ENCODE measurements around the gene ASMTL.

Gene ASMTL

DNA sequence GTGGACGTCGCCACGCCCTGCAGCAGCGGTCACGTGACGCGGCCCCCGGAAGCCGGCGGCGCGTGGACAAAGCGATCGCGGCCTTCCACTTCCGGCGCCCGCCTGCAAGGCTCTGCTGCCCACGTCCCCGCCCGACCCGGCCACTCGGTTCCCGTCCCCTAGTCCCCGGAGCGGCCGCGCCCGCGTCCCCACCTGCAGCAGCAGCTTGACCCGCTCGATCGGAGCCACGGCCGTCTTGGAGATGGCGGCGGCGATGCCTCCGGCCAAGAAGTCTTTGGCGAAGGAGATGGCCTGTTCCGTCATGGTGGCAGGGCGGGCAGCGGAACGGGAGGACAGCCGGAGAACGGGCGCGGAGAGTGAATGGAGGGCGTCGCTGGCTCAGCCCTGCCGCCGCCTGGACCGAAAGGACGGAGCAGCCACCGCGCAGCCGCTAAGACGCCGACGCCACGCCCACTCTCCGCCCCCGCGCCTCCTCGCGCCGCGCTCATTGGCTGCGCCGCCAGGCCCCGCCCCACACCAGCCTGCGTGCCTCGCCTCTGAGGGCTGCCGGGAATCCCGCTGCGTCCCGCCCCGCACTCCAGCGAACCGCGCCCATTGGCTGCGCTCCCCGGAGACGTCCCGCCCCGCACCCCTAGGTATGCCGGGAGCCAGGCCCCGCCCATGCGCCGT is 60.9 kb downstream of the ASMTL start, which contains the start of gene SLC25A6:
Gene SLC25A6 (minus strand): TSS at position 407 of the 669 bp plus-strand sequence. CDS start 104 bp downstream, at position 303.
- Histone ChIP-seq H3K27ac (peak within 1 kb of the TSS; percentile 99), H3K9me3 (ENCODE audit: severe bottlenecking) (no peaks in the 10 kb centered on the region), H3K4me3 (ENCODE audit: low read depth, low read length) (peak within 1 kb of the TSS; percentile 98), H3K27me3 (ENCODE audit: insufficient read depth, low read depth, severe bottlenecking) (no peaks in the 10 kb centered on the region), H3K36me3 (peaks cover 70% of the 10 kb centered on the region)
- TF ChIP-seq, protein P1, sequence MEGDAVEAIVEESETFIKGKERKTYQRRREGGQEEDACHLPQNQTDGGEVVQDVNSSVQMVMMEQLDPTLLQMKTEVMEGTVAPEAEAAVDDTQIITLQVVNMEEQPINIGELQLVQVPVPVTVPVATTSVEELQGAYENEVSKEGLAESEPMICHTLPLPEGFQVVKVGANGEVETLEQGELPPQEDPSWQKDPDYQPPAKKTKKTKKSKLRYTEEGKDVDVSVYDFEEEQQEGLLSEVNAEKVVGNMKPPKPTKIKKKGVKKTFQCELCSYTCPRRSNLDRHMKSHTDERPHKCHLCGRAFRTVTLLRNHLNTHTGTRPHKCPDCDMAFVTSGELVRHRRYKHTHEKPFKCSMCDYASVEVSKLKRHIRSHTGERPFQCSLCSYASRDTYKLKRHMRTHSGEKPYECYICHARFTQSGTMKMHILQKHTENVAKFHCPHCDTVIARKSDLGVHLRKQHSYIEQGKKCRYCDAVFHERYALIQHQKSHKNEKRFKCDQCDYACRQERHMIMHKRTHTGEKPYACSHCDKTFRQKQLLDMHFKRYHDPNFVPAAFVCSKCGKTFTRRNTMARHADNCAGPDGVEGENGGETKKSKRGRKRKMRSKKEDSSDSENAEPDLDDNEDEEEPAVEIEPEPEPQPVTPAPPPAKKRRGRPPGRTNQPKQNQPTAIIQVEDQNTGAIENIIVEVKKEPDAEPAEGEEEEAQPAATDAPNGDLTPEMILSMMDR (IDR thresholded peaks at IDR 0.05; ENCODE audit: low read depth, low read length), result 0 out of 2 replicates have a peak, but pooled peaks have one; percentile 13
- DNase-seq, result peak; percentile 98

DNA sequence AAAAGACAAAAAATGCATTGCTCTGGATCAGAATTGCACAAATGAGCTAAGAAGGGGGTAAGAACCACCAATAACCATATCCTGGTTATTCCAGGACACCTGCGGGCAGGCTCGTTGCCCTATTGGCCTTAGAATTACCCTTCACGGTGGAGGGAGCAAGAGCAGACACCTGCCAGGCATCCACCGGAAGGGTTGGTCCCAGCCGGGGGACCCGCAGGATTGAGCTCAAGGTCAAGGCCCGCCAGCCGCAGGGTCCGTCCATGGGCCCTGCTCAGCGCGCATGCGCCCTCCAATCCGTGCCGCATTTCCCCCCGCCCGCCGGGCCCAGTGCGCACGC is 61.4 kb downstream of the ASMTL start:
- DNase-seq, result peak; percentile 89
- TF ChIP-seq, protein P1 (IDR thresholded peaks at IDR 0.05; ENCODE audit: low read depth, low read length), result no peak
- peak overlapping the region; percentile 98 for H3K4me3 ChIP-seq (ENCODE audit: low read depth, low read length)
- H3K27ac ChIP-seq, result peak overlapping the region; percentile 99
- H3K9me3 ChIP-seq (ENCODE audit: severe bottlenecking), result no peaks in the 10 kb centered on the region
- peaks cover 70% of the 10 kb centered on the region for H3K36me3 ChIP-seq
- no peaks in the 10 kb centered on the region for H3K27me3 ChIP-seq (ENCODE audit: insufficient read depth, low read depth, severe bottlenecking)

DNA sequence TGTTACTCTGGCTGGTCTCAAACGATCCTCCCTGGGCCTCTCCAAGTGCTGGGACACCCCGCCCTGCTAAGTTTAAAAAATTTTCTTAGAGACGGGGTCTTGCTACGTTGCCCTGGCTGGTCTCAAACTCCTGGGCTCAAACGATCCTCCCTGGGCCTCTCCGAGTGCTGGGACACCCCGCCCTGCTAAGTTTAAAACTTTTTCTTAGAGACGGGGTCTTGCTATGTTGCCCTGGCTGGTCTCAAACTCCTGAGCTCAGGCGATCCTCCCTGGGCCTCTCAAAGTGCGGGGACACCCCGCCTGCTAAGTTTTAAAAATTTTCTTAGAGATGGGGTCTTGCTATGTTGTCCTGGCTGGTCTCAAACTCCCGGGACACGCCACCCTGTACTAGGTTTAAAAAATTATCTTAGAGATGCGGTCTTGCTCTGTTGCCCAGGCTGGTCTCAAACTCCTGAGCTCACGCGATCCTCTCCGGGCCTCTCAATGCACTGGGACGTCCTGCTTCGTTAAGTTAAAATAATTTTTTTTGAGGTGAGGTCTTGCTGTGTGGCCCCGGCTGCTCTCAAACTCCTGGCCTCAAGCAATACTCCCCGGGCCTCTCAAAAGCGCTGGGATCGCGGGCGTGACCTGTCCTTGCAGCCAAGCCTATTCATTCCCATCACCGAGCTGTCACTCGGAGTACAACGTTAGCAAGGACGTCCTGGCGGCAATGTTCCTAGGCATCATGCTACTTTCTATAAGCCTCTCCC is 61.9 kb downstream of the ASMTL start:
- peak overlapping the region; percentile 98 for H3K4me3 ChIP-seq (ENCODE audit: low read depth, low read length)
- H3K9me3 ChIP-seq (ENCODE audit: severe bottlenecking), result no peaks in the 10 kb centered on the region
- DNase-seq, result peak; percentile 3
- TF ChIP-seq, protein P1 (IDR thresholded peaks at IDR 0.05; ENCODE audit: low read depth, low read length), result no peak
- peak overlapping the region; percentile 99 for H3K27ac ChIP-seq
- no peaks in the 10 kb centered on the region for H3K27me3 ChIP-seq (ENCODE audit: insufficient read depth, low read depth, severe bottlenecking)
- peaks cover 70% of the 10 kb centered on the region for H3K36me3 ChIP-seq

DNA sequence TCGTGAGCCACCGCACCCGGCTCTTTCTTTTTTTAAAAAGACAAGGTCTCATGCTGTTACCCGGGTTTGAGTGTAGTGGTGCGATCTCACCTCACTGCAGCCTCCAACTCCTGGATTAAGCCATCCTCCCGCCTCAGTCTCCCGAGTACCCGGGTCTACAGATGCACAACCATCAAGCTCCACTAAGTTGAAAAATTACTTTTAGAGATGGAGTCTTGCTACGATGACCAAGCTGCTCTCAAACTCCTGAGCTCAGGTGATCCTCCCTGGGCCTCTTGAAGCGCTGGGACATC is 62.8 kb downstream of the ASMTL start:
- Histone ChIP-seq H3K4me3 (ENCODE audit: low read depth, low read length) (no peak overlapping the region), H3K27me3 (ENCODE audit: insufficient read depth, low read depth, severe bottlenecking) (no peaks in the 10 kb centered on the region), H3K36me3 (peaks cover 70% of the 10 kb centered on the region), H3K9me3 (ENCODE audit: severe bottlenecking) (no peaks in the 10 kb centered on the region), H3K27ac (no peak overlapping the region)
- DNase-seq, result no peak
- TF ChIP-seq, protein P1 (IDR thresholded peaks at IDR 0.05; ENCODE audit: low read depth, low read length), result no peak

DNA sequence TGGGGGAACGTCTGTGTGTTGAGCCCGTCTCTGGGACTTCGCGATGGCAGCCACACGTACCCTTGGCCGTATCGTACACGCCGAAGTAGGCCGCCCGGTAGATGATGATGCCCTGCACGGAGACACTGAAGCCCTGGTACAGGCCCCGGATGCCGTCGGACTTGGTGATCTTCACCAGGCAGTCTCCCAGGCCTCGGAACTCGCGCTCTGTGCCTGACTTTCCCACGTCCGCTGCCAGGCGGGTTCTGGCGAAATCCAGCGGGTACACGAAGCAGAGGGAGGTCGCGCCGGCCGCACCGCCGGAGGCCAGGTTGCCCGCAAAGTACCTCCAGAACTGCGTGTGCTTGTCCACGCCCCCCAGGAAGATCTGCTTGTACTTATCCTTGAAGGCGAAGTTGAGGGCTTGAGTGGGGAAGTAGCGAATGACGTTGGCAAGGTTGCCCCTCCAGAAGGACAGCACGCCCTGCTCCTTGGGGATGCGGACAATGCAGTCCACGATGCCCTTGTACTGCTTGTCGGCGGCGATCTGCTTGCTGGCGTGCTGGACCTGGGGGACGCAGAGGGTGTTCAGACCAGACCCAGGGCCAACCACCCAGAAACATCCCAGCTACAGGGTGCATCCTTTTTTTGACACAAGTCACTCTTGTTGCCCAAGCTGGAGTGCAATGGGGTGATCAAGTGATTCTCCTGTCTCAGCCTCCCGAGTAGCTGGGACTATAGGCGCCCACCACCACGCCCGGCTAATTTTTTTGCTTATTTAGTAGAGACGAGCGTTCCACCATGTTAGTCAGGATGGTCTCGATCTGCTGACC is 63.3 kb downstream of the ASMTL start:
- no peak overlapping the region for H3K4me3 ChIP-seq (ENCODE audit: low read depth, low read length)
- peaks cover 73% of the 10 kb centered on the region for H3K36me3 ChIP-seq
- peak; percentile 6 for DNase-seq
- H3K27ac ChIP-seq, result no peak overlapping the region
- TF ChIP-seq, protein P1 (IDR thresholded peaks at IDR 0.05; ENCODE audit: low read depth, low read length), result no peak
- no peaks in the 10 kb centered on the region for H3K9me3 ChIP-seq (ENCODE audit: severe bottlenecking)
- no peaks in the 10 kb centered on the region for H3K27me3 ChIP-seq (ENCODE audit: insufficient read depth, low read depth, severe bottlenecking)

Measured in WERI-Rb-1 (cell line).